ENCODE data around the gene TBX20.
"Not testable (repeated sequence)": the region's sequence is repeated elsewhere in the genome, so short reads cannot be mapped to it uniquely, and the experiment has no call there.

DNA sequence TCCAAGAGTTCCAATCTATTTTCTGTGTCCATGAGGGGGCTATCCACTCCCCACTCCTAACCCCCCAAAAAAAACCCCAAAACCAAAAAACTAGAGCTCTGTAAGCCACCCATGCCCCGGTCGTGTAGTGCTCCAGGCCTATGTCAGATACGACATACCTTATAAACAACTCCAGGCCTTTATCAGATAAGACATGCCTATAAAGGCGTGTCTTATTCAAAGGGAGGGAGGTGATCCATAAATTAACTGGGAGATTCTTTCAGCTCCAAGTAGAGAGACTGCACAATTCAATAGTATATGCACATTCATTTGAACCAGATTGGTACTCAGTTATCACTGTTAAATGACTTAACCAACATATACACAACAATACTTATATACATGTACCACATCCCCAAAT, 62.3 kb downstream of the TBX20 start:
- TF ChIP-seq, protein P1, sequence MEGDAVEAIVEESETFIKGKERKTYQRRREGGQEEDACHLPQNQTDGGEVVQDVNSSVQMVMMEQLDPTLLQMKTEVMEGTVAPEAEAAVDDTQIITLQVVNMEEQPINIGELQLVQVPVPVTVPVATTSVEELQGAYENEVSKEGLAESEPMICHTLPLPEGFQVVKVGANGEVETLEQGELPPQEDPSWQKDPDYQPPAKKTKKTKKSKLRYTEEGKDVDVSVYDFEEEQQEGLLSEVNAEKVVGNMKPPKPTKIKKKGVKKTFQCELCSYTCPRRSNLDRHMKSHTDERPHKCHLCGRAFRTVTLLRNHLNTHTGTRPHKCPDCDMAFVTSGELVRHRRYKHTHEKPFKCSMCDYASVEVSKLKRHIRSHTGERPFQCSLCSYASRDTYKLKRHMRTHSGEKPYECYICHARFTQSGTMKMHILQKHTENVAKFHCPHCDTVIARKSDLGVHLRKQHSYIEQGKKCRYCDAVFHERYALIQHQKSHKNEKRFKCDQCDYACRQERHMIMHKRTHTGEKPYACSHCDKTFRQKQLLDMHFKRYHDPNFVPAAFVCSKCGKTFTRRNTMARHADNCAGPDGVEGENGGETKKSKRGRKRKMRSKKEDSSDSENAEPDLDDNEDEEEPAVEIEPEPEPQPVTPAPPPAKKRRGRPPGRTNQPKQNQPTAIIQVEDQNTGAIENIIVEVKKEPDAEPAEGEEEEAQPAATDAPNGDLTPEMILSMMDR (IDR thresholded peaks at IDR 0.05), result not testable (repeated sequence)
- TF ChIP-seq POLR2A (IDR thresholded peaks at IDR 0.05), result not testable (repeated sequence)

All from right lobe of liver (tissue), 4 donors.